ENCODE results near the gene PPP2R2B.

DNA sequence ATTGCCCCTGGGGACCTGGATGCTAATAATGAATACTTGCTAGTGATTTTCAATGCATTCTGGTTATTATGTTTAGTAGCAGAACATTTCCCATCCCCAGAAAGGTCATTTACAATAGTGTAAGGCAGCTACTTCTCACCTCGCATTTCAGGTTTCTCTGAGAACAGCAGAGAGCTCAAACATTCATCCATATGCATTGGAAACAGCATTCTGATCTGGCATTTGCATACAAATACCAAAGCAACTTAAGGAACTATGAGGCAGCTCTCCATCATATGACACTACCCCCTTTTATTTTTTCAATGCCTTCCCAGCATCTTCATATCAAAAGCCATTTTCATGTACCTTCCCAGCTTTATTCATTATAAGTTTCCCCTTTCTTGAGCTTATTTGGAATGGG, 6.4 kb downstream of the PPP2R2B start:
- TF ChIP-seq, protein P1, sequence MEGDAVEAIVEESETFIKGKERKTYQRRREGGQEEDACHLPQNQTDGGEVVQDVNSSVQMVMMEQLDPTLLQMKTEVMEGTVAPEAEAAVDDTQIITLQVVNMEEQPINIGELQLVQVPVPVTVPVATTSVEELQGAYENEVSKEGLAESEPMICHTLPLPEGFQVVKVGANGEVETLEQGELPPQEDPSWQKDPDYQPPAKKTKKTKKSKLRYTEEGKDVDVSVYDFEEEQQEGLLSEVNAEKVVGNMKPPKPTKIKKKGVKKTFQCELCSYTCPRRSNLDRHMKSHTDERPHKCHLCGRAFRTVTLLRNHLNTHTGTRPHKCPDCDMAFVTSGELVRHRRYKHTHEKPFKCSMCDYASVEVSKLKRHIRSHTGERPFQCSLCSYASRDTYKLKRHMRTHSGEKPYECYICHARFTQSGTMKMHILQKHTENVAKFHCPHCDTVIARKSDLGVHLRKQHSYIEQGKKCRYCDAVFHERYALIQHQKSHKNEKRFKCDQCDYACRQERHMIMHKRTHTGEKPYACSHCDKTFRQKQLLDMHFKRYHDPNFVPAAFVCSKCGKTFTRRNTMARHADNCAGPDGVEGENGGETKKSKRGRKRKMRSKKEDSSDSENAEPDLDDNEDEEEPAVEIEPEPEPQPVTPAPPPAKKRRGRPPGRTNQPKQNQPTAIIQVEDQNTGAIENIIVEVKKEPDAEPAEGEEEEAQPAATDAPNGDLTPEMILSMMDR (IDR thresholded peaks at IDR 0.05; ENCODE audit: extremely low read depth in 1 of 2, insufficient read depth in 1 of 2, low read depth in 1 of 2, low read length in 2 of 2): no peak
- TF ChIP-seq FOS (IDR thresholded peaks at IDR 0.05; ENCODE audit: borderline replicate concordance, insufficient read depth, low read length): no peak
- no peak for TF ChIP-seq POLR2AphosphoS5 (IDR thresholded peaks at IDR 0.05; ENCODE audit: insufficient read depth, low read depth, low read length)
- no peak for TF ChIP-seq EZH2 (IDR thresholded peaks at IDR 0.05; ENCODE audit: borderline replicate concordance, low read depth, low read length, severe bottlenecking)
